ENCODE measurements around the gene RAG1.

RAG1 gene

GRCh38 chr11:36591433-36591832 is 23.6 kb downstream of the RAG1 start:
- no peak for DNase-seq

- DNase-seq, result peak; percentile 74 to 92 (median 84)
These were observed 26.6 kb downstream of the RAG1 start, which contains the start of gene IFTAP for GRCh38 chr11:36594316-36594989. Gene IFTAP, plus strand, starts transcription at chr11:36594502. Its CDS starts 15,602 bp downstream, at chr11:36610104.

GRCh38 chr11:36596880-36597279 is 29.1 kb downstream of the RAG1 start:
- DNase-seq, result no peak

DNA sequence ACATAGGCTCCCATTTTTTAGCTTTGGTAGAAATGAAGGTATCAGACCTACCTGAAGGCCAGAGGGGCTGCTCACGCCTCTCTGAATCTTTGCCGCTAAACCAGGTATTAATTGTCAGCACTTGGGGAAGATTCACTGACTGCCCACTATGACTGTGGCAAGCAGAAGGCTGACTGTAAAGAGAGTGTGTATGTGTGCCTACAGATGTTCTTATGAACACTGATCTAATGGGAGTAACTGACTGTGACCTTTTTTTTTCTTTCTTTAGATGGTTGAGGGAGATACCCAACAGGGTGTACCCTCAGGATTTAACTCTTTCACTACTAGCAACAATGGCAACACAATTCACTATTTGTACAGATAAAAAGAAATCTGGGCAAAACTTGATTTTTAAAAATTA is 30.2 kb downstream of the RAG1 start, which contains the start of gene RAG2:
Gene RAG2 (minus strand): TSS at position 186 of the 400 bp plus-strand sequence. CDS start 4,068 bp downstream, outside the sequence.
- no peak for DNase-seq

DNA sequence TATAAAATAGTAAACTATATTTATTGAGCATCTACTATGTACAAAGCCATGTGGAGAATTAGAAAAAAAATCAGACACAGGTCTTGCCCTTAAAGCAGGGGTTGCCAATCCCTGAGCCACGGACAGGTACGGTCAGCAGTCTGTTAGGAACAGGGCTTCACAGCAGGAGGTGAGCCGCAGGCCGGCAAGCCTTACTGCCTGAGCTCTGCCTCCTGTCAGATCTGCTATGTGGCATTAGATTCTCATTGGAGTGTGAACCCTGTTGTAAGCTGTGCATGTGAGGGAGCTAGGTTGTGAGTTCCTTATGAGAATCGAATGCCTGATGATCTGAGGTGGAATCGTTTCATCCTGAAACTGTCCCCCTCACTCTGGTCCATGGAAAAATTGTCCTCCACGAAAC is 32.4 kb downstream of the RAG1 start:
- no peak for DNase-seq

- DNase-seq, result peak in 2 of 4 experiments; percentile 30 to 39
These were observed 33.3 kb downstream of the RAG1 start for GRCh38 chr11:36601155-36601554.

GRCh38 chr11:36602135-36602534 is 34.3 kb downstream of the RAG1 start:
- no peak for DNase-seq

- DNase-seq, result no peak
These were observed 37.7 kb downstream of the RAG1 start for GRCh38 chr11:36605221-36606216.

- DNase-seq, result no peak
These were observed 40.8 kb downstream of the RAG1 start for GRCh38 chr11:36608491-36609199.

GRCh38 chr11:36609383-36609782 is 41.6 kb downstream of the RAG1 start:
- no peak for DNase-seq

DNA sequence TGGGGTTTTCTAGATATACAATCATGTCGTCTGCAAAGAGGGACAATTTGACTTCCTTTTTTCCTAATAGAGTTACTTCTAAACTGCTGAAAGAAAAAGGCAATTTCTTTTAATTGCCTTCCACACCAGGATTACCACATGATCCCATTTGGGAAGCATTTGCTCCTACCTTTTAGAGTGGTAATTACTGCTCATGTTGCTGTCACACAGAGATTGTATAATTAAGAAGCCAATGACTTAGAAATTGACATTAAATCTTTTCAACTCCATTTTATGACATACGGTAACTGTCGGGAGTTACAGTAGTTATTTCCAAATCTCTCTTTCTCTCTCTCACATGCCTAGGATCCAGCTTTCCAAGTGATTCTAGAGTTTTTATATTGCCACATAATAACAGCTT is 48.0 kb downstream of the RAG1 start:
- DNase-seq, result no peak

- no peak for DNase-seq
These were observed 49.9 kb downstream of the RAG1 start for GRCh38 chr11:36617543-36618362.

DNA sequence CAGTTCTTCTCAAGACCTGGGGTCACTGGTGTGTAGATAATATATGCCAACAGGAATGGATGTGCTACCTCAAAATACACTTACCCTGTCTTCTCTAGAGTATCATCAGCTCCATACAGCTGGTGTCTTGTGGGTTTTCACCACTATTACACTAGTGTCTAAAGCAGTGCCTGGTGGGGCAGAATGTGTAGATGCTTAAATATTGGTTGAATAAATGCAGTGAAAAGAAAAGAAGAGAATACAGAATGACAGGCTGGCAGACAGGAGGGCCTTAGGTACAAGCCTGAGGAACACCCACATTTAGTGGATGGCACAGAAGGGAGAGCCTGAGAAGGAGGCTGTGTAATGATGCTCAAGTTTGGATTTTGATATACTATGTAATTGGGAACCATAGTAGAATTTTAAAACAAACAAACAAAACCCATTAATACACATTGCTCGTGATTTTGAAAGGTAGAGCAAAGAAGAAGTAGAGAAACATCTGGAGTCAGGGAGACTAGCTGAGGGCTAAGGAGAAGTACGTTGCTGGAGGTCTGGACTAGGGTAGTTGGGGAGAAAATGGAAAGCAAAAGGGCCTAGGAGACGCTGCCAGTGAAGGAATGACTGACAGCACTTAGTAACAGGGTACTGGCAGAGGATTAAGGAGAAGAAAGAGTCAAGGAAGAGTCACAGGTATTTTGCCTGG is 50.7 kb downstream of the RAG1 start:
- DNase-seq, result no peak

GRCh38 chr11:36619502-36619901 is 51.7 kb downstream of the RAG1 start:
- DNase-seq, result peak in 1 of 4 experiments; percentile 2

- DNase-seq, result peak in 2 of 4 experiments; percentile 26 to 31
These were observed 52.4 kb downstream of the RAG1 start for GRCh38 chr11:36620246-36620645.

DNA sequence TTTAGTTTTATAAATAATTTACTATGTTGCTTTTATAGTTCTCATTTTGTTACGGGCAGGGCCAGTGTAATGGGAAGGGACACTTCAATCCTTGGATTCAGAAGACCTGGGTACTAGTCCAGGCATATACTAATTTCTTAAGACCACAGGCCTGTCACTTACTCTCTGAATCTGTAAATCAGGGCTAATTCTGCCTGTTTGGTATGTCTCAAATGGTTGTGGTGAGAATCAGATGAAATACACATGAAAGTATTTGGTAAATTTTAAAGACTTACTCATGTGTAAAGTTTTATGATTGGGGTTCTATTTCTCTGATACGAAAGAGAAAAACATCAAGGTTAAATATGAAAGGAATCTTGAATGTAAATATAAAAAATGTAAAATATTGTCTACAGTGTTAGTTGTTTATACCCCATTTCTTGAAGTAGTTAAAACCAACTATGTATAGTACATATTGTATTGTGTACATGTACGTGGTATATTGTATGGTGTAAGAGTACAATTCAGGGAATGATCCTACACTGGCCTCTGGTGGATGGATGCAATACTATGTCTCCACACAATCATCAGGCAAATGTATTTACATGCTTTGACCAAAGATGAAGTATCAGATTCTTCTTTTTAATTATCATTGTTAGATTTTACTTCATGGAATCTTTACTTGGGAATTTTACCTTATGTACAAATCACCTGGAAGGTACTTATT is 54.8 kb downstream of the RAG1 start:
- peak; percentile 5 to 41 (median 30) for DNase-seq

DNA sequence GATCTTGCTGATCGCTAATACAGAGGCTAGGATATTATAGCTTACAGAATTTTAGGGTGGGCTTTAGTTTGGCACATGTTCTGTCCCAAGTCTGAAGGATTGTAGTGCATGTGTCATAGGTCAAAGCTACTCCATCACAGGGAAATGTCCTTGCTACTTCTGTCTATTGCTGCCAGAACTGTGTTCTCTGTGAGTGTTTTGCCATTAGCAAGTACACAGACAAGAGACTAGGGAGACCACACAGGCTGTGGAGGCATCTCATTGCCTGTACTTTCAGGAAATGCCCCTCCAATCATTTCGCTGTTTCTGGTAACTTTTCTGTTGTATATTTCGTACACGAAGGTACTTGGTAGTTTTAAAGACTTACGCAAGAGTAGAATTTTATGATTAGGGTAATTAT is 55.7 kb downstream of the RAG1 start:
- no peak for DNase-seq

DNA sequence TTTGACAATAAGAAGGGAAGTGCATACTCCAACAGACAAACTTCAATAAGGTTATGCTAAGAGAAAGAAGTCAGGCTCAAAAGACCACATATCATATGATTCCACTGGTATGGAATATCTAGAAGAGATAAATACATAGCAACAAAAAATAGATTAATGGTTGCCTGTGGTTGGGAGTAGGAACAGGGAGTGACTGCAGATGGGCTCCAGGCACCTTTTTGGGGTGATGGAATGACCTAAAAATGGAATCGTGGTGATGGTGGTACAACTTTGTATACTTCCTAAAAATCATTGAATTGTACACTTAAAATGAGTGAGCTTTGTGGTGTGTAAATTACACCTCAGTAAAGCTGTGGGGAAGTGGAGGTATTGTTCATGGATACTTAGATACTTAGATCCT is 59.2 kb downstream of the RAG1 start:
- DNase-seq, result no peak

DNA sequence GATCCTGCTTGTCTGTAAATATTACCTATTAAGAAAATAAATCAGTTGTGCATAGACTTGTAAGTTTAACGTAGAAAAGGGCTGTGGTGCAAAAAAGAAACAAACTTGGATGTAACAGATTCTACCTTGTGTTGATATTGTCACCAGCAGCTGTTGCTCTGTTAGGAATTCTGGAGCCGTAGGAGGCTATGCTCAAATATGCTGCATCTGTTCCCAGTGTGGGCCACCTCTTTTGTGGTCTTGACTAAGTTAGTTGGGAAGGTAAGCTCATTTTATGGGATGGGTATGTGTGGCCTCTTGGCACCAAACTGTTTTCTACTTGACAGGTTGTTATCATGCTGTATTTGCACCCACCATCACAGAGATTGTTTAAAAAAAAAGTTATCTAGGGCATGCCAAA is 59.7 kb downstream of the RAG1 start:
- DNase-seq, result no peak

- DNase-seq, result no peak
These were observed 60.3 kb downstream of the RAG1 start for GRCh38 chr11:36628141-36628540.
